ENCODE data around the gene BRSK2. TPM values are rescaled to one million over a fixed set of nuclear protein-coding genes. Genes with fewer than 3 reads are reported as not detected.

BRSK2 gene
- total and polyA plus RNA-seq, 2 experiments from 2014 or later: 4.7 to 13.6 TPM

DNA sequence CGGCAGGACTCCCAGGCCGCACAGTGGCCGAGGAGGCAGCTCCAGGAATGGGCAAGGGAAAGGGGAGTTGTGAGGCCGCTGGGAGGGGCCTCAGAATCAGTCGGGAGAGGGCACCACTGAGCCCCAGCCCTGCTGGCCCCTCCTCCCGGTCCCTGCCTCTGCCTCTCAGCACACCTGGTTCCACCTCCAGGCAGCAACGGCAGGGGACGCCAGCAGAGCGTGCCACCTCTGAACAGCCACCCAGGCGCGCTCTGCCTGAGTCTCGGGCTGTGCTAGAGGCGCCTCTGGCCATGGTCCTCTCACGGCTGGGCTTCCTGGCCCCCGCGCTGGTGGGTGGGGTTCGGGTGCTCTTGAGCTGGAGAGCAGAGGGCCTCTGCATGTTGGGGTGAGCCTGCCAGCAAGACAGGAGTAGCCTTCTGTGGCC lies 63.9 kb downstream of the BRSK2 start:
- Histone ChIP-seq H3K4me3 (no peak overlapping the region), H3K36me3 (replicated peaks; ENCODE audit: insufficient read depth, low read depth) (no peaks in the 10 kb centered on the region), H3K4me1 (ENCODE audit: insufficient read depth) (no peaks in the 10 kb centered on the region), H4K20me1 (ENCODE audit: insufficient read depth, poor library complexity, severe bottlenecking) (no peaks in the 10 kb centered on the region), H3K9me3 (ENCODE audit: low read depth) (no peaks in the 10 kb centered on the region), H3K79me2 (no peaks in the 10 kb centered on the region), H3K4me2 (no peak overlapping the region), H3K9me2 (replicated peaks; ENCODE audit: insufficient read depth) (no peaks in the 10 kb centered on the region), H3K27me3 (no peaks in the 10 kb centered on the region), H3K27ac (no peak overlapping the region), H2AFZ (no peak overlapping the region)
- TF ChIP-seq, protein P1, sequence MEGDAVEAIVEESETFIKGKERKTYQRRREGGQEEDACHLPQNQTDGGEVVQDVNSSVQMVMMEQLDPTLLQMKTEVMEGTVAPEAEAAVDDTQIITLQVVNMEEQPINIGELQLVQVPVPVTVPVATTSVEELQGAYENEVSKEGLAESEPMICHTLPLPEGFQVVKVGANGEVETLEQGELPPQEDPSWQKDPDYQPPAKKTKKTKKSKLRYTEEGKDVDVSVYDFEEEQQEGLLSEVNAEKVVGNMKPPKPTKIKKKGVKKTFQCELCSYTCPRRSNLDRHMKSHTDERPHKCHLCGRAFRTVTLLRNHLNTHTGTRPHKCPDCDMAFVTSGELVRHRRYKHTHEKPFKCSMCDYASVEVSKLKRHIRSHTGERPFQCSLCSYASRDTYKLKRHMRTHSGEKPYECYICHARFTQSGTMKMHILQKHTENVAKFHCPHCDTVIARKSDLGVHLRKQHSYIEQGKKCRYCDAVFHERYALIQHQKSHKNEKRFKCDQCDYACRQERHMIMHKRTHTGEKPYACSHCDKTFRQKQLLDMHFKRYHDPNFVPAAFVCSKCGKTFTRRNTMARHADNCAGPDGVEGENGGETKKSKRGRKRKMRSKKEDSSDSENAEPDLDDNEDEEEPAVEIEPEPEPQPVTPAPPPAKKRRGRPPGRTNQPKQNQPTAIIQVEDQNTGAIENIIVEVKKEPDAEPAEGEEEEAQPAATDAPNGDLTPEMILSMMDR (IDR thresholded peaks at IDR 0.05; ENCODE audit: poor library complexity): peak; percentile 20
- TF ChIP-seq EZH2phosphoT487 (IDR thresholded peaks at IDR 0.05; ENCODE audit: low read depth, severe bottlenecking, unreplicated experiment): no peak
- WGBS (ENCODE audit: low lambda C conversion rate, missing lambda C conversion rate): 58% methylated on average over 17 of the region's 17 CpGs
- DNase-seq (ENCODE audit: low spot score): peak; percentile 47

DNA sequence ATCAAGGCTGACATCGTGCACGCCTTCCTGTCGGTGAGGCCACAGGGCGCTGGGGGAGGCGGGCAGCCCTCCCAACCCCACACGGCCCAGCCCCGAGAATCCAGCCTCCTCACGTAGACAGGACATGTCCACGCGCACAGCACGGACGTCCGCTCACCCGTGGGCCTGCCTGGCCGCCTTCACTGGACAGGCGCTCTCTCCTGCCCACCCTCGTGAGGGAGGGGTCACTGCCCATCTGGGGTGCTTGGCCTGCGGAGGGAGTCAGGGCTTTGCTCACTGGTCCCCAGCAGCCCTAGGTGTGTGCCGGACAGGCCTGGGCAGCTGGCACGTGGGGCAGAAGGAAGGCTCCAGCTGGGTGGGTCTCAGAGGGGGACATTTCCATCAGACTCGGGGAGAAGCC lies 64.8 kb downstream of the BRSK2 start:
- H3K4me2 ChIP-seq: no peak overlapping the region
- no peaks in the 10 kb centered on the region for H3K36me3 ChIP-seq (replicated peaks; ENCODE audit: insufficient read depth, low read depth)
- no peaks in the 10 kb centered on the region for H4K20me1 ChIP-seq (ENCODE audit: insufficient read depth, poor library complexity, severe bottlenecking)
- no peaks in the 10 kb centered on the region for H3K79me2 ChIP-seq
- no peaks in the 10 kb centered on the region for H3K9me3 ChIP-seq (ENCODE audit: low read depth)
- no peaks in the 10 kb centered on the region for H3K27me3 ChIP-seq
- H2AFZ ChIP-seq: no peak overlapping the region
- no peak for DNase-seq (ENCODE audit: low spot score)
- no peak for TF ChIP-seq EZH2phosphoT487 (IDR thresholded peaks at IDR 0.05; ENCODE audit: low read depth, severe bottlenecking, unreplicated experiment)
- TF ChIP-seq, protein P1 (IDR thresholded peaks at IDR 0.05; ENCODE audit: poor library complexity): no peak
- no peak for TF ChIP-seq EZH2 (IDR thresholded peaks at IDR 0.05; ENCODE audit: borderline replicate concordance)
- no peak overlapping the region for H3K27ac ChIP-seq
- WGBS (ENCODE audit: low lambda C conversion rate, missing lambda C conversion rate): 93% methylated on average over 21 of the region's 21 CpGs
- no peak overlapping the region for H3K4me3 ChIP-seq
- no peaks in the 10 kb centered on the region for H3K4me1 ChIP-seq (ENCODE audit: insufficient read depth)
- no peaks in the 10 kb centered on the region for H3K9me2 ChIP-seq (replicated peaks; ENCODE audit: insufficient read depth)

DNA sequence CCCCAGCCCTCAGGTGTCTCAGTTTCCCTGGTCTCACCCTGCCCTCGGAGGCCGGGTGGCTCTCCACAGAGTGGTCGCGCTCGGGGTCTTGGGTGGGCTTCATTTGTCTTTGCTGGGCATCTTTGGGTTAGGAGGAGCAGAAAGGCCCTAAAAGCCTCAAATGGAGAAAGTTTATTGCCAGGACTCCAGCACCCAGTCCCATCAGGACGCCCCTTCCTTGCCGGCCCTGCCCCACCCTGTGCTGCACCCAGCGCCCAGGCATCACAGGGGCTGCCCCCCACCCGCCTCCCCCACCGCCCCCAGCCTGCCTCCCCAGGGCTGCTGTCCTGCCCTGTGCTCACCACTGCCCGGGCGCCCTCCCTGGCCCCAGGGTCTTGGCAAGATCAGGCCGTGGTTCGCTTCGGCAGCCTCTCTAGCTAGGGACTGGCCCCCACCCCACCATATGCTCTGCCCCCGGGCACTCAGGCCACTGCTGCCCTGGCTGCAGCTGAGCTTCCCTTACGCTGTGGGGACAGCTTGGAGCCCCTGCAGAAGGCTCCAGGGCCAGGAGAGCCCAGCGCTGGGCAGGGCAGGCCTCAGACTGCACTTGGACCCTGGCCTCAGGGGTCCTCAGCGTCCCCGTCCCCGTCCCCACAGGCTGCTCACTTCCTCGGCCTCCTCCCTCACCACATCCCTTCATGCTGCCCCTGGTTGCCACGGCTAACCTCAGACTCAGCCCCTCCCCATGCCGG lies 65.5 kb downstream of the BRSK2 start:
- no peaks in the 10 kb centered on the region for H3K9me3 ChIP-seq (ENCODE audit: low read depth)
- H3K36me3 ChIP-seq (replicated peaks; ENCODE audit: insufficient read depth, low read depth): no peaks in the 10 kb centered on the region
- 93% methylated on average over 18 of the region's 24 CpGs for WGBS (ENCODE audit: low lambda C conversion rate, missing lambda C conversion rate)
- H3K79me2 ChIP-seq: no peaks in the 10 kb centered on the region
- no peaks in the 10 kb centered on the region for H3K27me3 ChIP-seq
- no peak overlapping the region for H3K27ac ChIP-seq
- no peak overlapping the region for H2AFZ ChIP-seq
- no peak for DNase-seq (ENCODE audit: low spot score)
- no peak overlapping the region for H3K4me3 ChIP-seq
- TF ChIP-seq EZH2 (IDR thresholded peaks at IDR 0.05; ENCODE audit: borderline replicate concordance): no peak
- TF ChIP-seq EZH2phosphoT487 (IDR thresholded peaks at IDR 0.05; ENCODE audit: low read depth, severe bottlenecking, unreplicated experiment): no peak
- TF ChIP-seq, protein P1 (IDR thresholded peaks at IDR 0.05; ENCODE audit: poor library complexity): no peak
- H3K9me2 ChIP-seq (replicated peaks; ENCODE audit: insufficient read depth): no peaks in the 10 kb centered on the region
- no peak overlapping the region for H3K4me2 ChIP-seq
- H3K4me1 ChIP-seq (ENCODE audit: insufficient read depth): no peaks in the 10 kb centered on the region
- no peaks in the 10 kb centered on the region for H4K20me1 ChIP-seq (ENCODE audit: insufficient read depth, poor library complexity, severe bottlenecking)
